Activated naive CD8-positive, alpha-beta T cell (primary cell): Measurements from ENCODE around the gene DLG2.
"Not testable (repeated sequence)": the region's sequence is repeated elsewhere in the genome, so short reads cannot be mapped to it uniquely, and the experiment has no call there.

Experiments
- H3K27ac Mint-ChIP-seq: one replicate; pipeline ENCODE4 v1.8.0; 2021; ENCODE audit warnings: mixed read lengths
- H3K27me3 Mint-ChIP-seq: one replicate; pipeline ENCODE4 v1.8.0; 2021; ENCODE audit warnings: mixed read lengths
- H3K36me3 Mint-ChIP-seq: one replicate; pipeline ENCODE4 v1.8.0; 2021; ENCODE audit warnings: mixed read lengths
- H3K4me1 Mint-ChIP-seq: one replicate; pipeline ENCODE4 v1.8.0; 2021; ENCODE audit warnings: low read depth, mixed read lengths
- H3K4me3 Mint-ChIP-seq: one replicate; pipeline ENCODE4 v1.8.0; 2021; ENCODE audit warnings: mild to moderate bottlenecking, mixed read lengths
- H3K9me3 Mint-ChIP-seq: one replicate; pipeline ENCODE4 v1.8.0; 2021; ENCODE audit warnings: low read depth, mixed read lengths

Gene DLG2

DNA sequence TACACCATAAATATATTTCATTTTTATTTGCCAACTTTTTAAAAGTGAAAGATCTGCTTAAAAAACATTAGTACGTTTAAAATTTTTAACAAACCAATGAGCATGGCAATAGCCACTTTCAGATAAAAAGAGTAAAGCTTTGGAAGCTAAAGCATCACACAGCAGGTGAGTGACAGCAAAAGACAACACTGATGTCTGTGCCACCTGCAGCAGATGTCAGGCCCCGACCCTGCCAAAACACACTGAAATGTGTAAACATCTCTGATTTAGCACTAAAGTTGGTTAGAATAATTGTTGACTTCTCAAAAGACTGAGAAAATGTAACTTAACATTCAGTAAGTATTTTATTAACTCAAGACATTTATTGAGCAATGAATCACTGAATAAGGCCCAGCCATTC lies 232.9 kb downstream of the DLG2 start:
- no peak overlapping the region for H3K27ac Mint-ChIP-seq
- H3K27me3 Mint-ChIP-seq = no peaks in the 10 kb centered on the region
- H3K9me3 Mint-ChIP-seq = peaks cover 48% of the 10 kb centered on the region
- no peaks in the 10 kb centered on the region for H3K4me1 Mint-ChIP-seq
- H3K4me3 Mint-ChIP-seq = no peak overlapping the region
- H3K36me3 Mint-ChIP-seq = peaks cover 10% of the 10 kb centered on the region

DNA sequence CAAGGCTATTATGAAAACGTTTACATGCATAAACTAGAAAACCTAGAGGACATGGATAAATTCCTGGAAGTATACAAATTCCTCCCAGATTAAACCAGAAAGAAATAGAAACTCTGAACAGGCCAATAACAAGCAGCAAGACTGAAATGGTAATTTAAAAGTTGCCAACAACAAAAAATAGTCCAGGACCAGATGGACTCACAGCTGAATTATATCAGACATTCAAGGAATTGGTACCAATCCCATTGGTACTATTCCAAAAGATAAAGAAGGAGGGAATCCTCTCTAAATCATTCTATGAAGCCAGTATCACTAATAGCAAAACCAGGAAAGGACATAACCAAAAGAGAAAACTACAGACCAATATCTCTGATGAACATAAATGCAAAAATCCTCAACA lies 236.0 kb downstream of the DLG2 start:
- Mint-ChIP-seq H3K27ac (no peak overlapping the region), H3K4me1 (no peaks in the 10 kb centered on the region), H3K27me3 (no peaks in the 10 kb centered on the region), H3K9me3 (peaks cover 35% of the 10 kb centered on the region), H3K36me3 (peaks cover 6% of the 10 kb centered on the region), H3K4me3 (no peak overlapping the region)

DNA sequence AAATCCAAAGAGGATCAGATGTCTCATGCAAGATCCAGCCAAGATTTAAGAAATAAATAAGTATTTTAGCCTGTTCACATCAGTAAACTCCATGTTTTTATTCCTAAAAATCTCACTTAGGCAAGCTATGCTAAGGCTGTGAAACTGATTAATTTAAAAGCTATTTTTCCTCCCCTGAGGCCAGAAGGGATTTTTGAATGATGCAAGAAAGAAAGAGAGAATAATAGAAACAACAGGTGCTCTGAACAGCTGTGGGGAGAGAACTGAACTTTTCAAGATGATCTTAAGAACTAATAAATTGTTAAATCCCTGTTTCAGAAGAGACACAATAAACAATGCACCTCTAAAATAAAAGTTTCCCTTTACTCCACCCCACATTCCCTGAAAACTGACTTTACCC lies 241.6 kb downstream of the DLG2 start:
- Mint-ChIP-seq H3K36me3 (peaks cover 11% of the 10 kb centered on the region), H3K27ac (no peak overlapping the region), H3K27me3 (no peaks in the 10 kb centered on the region), H3K9me3 (peaks cover 31% of the 10 kb centered on the region), H3K4me3 (no peak overlapping the region), H3K4me1 (no peaks in the 10 kb centered on the region)

DNA sequence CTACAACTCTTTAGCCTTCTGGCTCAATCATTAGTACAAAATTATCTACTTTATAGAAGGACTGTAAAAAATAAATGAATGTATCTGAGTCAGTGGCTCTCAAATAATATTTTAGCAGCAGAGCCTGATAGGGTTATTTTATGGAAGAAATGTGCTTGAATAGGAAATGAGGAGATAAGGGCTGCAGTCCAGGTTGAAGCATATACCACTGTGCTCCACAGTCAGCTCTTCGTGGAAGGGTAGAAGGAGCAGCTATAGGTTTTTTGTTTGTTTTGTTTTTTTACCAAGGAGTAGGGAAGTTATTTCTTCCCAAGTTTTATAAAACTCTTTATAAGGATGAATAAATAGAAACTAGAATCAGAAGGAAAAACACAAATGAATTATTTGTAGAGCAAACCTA lies 242.0 kb downstream of the DLG2 start:
- H3K9me3 Mint-ChIP-seq = peaks cover 30% of the 10 kb centered on the region
- no peak overlapping the region for H3K27ac Mint-ChIP-seq
- H3K4me1 Mint-ChIP-seq = no peaks in the 10 kb centered on the region
- peaks cover 11% of the 10 kb centered on the region for H3K36me3 Mint-ChIP-seq
- H3K4me3 Mint-ChIP-seq = no peak overlapping the region
- H3K27me3 Mint-ChIP-seq = no peaks in the 10 kb centered on the region

DNA sequence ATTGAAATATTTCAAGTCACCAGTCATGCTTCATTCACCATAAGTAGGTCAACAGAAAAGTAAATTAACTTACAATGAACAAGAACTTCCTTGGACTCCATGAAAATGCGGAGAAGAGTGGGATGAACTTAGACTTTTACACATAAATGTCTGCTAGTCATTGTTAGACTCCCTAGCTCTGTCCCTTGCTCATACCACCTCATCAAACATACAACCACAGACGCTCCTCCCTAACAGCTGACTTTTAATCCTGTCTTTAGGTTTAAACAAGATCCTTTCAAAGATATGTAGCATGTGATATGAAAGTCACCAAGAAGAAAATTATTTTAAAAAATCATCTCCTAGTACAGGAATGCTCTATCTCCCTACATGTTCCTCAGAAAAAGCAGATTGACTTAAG lies 248.1 kb downstream of the DLG2 start:
- Mint-ChIP-seq H3K27ac (no peak overlapping the region), H3K27me3 (no peaks in the 10 kb centered on the region), H3K36me3 (peaks cover 5% of the 10 kb centered on the region), H3K9me3 (peaks cover 29% of the 10 kb centered on the region), H3K4me1 (no peaks in the 10 kb centered on the region), H3K4me3 (no peak overlapping the region)

DNA sequence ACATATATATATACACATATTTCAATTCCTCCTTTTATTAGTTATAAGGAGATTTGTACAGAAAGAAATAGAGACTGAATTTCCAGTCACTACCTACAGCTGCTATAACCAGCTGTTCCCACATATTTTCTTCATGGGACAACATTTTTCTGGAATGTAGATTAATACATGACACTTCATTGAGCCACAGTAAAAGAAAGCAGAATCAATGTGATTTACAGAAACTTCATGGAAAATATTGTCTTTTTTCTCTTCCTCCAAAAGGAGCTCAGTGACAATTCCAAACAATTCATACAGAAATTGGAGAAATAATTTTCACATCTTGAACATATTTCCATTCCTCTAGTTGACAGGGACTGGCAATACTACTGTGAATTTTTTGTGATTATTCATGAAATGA lies 249.2 kb downstream of the DLG2 start:
- Mint-ChIP-seq H3K36me3 (peaks cover 2% of the 10 kb centered on the region), H3K27me3 (no peaks in the 10 kb centered on the region), H3K4me3 (no peak overlapping the region), H3K27ac (no peak overlapping the region), H3K9me3 (peaks cover 24% of the 10 kb centered on the region), H3K4me1 (no peaks in the 10 kb centered on the region)

DNA sequence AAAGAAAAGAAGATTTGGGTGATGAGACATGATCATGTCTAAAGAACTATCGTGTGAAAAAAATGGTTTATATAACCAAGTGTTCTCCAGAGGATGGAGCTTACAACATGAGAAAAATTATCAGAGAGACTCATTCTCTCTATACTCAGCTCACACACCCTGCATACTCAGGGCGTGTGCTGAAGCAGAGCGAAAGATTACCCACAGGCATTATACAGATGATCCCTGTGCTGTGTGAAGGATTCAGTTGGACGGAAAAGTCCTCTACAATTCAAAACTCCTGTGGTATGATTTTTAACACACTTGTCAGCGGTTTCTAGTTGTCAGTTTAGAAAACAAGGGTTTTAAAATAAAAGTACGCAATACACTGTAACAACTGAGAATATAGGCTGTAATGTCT lies 267.3 kb downstream of the DLG2 start:
- no peaks in the 10 kb centered on the region for H3K4me1 Mint-ChIP-seq
- peaks cover 12% of the 10 kb centered on the region for H3K9me3 Mint-ChIP-seq
- H3K36me3 Mint-ChIP-seq = no peaks in the 10 kb centered on the region
- H3K4me3 Mint-ChIP-seq = no peak overlapping the region
- no peak overlapping the region for H3K27ac Mint-ChIP-seq
- H3K27me3 Mint-ChIP-seq = no peaks in the 10 kb centered on the region

DNA sequence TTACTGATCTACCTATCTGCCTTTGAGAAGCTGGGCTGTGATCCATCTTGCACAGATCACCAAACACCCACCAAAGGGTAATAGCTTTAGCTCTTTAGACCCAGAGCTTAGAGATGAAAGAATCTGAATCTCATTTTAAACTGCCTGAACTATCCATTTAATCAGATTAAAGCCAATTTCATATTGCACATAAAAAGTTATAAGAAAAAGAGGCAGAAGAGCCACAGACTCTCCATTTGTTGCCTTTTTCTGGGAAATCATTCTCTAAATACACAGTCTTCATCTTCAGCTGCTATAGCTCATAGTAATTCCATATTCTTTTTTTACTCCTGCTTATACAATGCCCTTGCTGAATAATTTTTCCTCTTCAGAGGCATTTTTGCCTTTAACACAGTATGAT lies 271.2 kb downstream of the DLG2 start:
- no peak overlapping the region for H3K27ac Mint-ChIP-seq
- peaks cover 3% of the 10 kb centered on the region for H3K36me3 Mint-ChIP-seq
- no peaks in the 10 kb centered on the region for H3K27me3 Mint-ChIP-seq
- no peak overlapping the region for H3K4me3 Mint-ChIP-seq
- no peaks in the 10 kb centered on the region for H3K4me1 Mint-ChIP-seq
- peaks cover 13% of the 10 kb centered on the region for H3K9me3 Mint-ChIP-seq

DNA sequence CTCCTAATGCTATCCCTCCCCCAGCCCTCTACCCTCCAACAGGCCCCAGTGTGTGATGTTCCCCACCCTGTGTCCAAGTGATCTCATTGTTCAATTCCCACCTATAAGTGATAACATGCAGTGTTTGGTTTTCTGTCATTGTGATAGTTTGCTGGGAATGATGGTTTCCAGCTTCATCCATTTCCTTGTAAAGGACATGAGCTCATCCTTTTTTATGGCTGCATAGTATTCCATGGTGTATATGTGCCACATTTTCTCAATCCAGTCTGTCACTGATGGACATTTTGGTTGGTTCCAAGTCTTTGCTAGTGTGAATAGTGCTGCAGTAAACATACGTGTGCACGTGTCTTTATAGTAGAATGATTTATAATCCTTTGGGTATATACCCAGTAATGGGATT lies 277.6 kb downstream of the DLG2 start:
- peaks cover 15% of the 10 kb centered on the region for H3K9me3 Mint-ChIP-seq
- H3K36me3 Mint-ChIP-seq, H3K27ac Mint-ChIP-seq, H3K27me3 Mint-ChIP-seq, H3K4me1 Mint-ChIP-seq, H3K4me3 Mint-ChIP-seq: not testable (repeated sequence)

DNA sequence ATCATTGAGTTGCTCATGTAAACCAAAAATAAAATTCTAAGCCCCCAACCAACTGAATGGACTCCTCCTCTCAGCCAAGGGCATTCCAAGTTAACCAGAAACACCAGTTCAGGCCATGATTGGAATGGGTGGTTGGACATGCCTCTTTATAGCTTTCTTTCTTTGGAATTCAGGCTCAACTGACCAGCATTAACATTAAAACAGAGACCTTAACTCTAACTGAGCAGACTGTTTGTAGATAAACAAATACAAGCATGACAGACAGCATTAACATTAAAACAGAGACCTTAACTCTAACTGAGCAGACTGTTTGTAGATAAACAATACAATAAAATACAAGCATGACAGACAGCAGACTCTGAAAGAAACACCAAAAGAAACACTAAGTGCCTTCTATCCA lies 278.2 kb downstream of the DLG2 start:
- H3K4me1 Mint-ChIP-seq = no peaks in the 10 kb centered on the region
- peaks cover 2% of the 10 kb centered on the region for H3K36me3 Mint-ChIP-seq
- H3K27ac Mint-ChIP-seq = no peak overlapping the region
- no peaks in the 10 kb centered on the region for H3K27me3 Mint-ChIP-seq
- peaks cover 15% of the 10 kb centered on the region for H3K9me3 Mint-ChIP-seq
- H3K4me3 Mint-ChIP-seq = no peak overlapping the region

DNA sequence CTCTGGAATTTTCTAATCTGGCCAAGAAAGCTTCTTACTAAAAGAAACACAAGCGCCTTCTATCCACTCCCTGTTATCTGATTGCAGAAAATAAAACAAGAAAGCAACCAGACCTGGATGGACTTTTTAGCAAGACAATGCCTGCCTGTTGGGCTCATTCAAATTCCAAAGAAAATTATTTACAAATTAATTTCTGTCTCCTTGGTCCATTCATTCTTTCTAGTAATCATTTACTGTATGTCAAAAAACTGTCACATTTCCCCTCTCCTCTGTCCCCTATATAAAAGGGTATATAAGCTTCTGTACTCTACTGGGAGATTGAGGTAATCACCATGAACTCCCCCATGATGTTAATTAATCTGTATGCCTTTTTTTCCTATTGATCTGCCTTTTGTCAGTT lies 279.9 kb downstream of the DLG2 start:
- peaks cover 2% of the 10 kb centered on the region for H3K36me3 Mint-ChIP-seq
- no peaks in the 10 kb centered on the region for H3K4me1 Mint-ChIP-seq
- H3K27ac Mint-ChIP-seq = no peak overlapping the region
- H3K27me3 Mint-ChIP-seq = no peaks in the 10 kb centered on the region
- H3K9me3 Mint-ChIP-seq = peaks cover 20% of the 10 kb centered on the region
- H3K4me3 Mint-ChIP-seq = no peak overlapping the region

DNA sequence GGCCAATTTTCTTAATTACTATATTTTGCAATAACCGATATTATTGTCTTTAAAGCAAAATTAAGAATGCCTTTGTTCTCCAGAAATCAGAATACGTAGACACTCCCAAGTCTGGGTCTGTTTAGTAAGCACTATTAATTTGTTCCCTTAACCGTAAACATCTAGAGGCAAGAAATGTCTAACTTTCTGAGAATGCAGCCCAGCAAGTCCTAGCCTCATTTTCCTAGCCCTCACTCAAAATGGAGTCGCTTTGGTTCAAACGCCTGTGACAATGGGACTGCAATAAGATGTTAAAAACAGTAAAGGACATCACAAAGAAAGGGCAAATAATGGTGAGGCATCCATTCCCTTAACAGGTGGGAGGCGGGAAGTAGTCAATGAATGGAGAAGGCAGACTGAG lies 280.7 kb downstream of the DLG2 start:
- Mint-ChIP-seq H3K4me1 (no peaks in the 10 kb centered on the region), H3K27me3 (no peaks in the 10 kb centered on the region), H3K36me3 (peaks cover 3% of the 10 kb centered on the region), H3K9me3 (peaks cover 22% of the 10 kb centered on the region), H3K4me3 (no peak overlapping the region), H3K27ac (no peak overlapping the region)

DNA sequence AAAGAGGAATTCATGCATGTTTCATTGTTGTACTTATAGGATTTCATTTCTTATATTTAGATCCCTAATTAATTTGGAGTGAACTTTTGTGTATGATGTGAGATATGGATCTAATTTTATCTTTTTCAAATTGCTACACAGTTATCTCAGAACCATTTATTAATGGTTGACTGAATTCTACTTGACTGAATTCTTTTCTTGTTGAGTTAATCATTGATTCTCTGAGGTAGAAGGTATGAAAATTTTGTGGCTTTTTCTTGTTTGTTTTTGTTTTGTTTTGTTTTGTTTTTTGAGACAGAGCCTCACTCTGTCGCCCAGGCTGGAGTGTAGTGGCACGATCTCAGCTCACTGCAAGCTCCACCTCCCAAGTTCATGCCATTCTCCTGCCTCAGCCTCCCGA lies 286.3 kb downstream of the DLG2 start:
- H3K9me3 Mint-ChIP-seq = peaks cover 19% of the 10 kb centered on the region
- H3K27ac Mint-ChIP-seq, H3K36me3 Mint-ChIP-seq, H3K4me3 Mint-ChIP-seq, H3K4me1 Mint-ChIP-seq, H3K27me3 Mint-ChIP-seq: not testable (repeated sequence)

DNA sequence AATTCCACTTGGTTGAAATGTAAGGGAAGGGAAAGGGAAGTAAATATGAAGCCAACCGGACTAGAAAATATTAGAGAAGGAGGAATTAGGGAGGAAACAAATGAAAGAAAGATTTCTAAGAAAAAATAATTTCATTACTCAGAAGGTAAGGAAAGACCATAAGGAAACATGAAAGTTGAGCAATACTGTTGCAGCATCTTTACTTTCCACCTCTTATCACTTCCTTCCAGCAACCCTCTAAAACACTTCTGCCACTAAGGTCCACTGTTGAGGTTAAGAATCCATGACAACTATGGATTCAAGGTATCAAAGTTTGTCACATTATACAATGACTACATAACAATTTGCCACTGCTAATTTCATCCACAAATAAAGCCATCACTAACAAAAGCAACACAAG lies 308.6 kb downstream of the DLG2 start:
- H3K36me3 Mint-ChIP-seq = no peaks in the 10 kb centered on the region
- no peak overlapping the region for H3K27ac Mint-ChIP-seq
- H3K4me1 Mint-ChIP-seq = no peaks in the 10 kb centered on the region
- no peak overlapping the region for H3K4me3 Mint-ChIP-seq
- H3K9me3 Mint-ChIP-seq = peaks cover 8% of the 10 kb centered on the region
- no peaks in the 10 kb centered on the region for H3K27me3 Mint-ChIP-seq

DNA sequence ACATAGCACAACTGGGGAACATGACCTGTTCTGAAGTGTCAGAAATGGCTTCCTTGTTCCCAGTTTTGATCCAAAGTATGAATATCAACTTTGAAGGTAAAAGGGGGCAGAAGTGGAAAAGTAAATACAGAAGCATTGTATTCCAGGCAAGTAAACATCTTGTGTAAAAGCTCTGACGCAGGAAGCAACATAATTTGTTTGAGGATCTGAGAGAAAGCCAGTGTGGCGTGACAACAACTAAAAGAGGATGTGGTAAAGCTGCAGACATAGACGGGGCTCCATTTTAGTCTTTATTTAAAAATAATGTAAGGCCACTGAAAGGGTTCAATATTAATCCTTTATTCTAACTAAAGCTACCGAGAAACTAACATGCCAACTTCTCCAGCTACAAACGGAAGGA lies 310.2 kb downstream of the DLG2 start:
- Mint-ChIP-seq H3K4me1 (no peaks in the 10 kb centered on the region), H3K9me3 (peaks cover 8% of the 10 kb centered on the region), H3K27me3 (no peaks in the 10 kb centered on the region), H3K36me3 (no peaks in the 10 kb centered on the region), H3K27ac (no peak overlapping the region), H3K4me3 (no peak overlapping the region)

DNA sequence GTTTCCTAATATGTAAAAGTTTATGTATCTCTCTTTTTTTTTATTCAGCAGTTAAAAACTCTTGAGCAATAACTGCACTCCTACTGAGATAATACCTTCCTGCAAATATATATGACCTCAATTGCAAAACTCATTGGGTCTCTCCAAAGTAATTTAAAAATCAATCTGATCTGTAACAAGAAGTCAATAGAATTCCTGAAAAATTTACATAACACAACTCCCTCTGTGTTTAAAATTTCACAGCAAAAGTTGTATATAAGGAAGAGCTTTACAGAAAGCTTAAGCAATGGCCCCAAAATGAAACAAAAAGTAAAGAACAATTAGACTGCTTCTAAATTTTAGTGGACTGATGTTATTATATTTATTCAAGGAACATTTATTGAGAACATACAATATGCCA lies 313.4 kb downstream of the DLG2 start:
- H3K4me3 Mint-ChIP-seq = no peak overlapping the region
- no peaks in the 10 kb centered on the region for H3K4me1 Mint-ChIP-seq
- H3K27me3 Mint-ChIP-seq = no peaks in the 10 kb centered on the region
- H3K9me3 Mint-ChIP-seq = peaks cover 4% of the 10 kb centered on the region
- no peaks in the 10 kb centered on the region for H3K36me3 Mint-ChIP-seq
- no peak overlapping the region for H3K27ac Mint-ChIP-seq

DNA sequence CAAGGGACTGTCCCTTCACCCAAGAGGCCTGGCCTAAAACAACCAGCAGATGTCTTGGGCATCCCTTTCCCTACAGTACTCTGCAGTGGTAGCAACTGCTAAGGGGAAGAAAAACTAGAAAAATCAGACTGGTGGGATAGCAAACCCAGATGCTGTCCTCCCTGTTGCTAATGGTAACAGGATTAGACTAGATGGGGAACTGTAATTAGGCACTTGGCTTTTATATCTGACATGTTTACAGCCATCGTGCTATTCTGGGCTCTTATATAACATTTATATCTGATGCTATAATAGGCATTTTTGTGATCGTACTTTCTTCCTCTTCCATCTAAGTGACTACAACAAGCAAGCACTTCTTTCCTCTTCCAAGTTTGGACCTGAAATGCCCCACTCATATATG lies 316.7 kb downstream of the DLG2 start:
- Mint-ChIP-seq H3K4me1 (no peaks in the 10 kb centered on the region), H3K27me3 (no peaks in the 10 kb centered on the region), H3K36me3 (no peaks in the 10 kb centered on the region), H3K4me3 (no peak overlapping the region), H3K9me3 (peaks cover 4% of the 10 kb centered on the region), H3K27ac (no peak overlapping the region)
